Measurements from ENCODE around the gene DLGAP1. TPM values are rescaled to one million over a fixed set of nuclear protein-coding genes. Genes with fewer than 3 reads are reported as not detected.

DLGAP1 gene
- total RNA-seq, 1 experiment from 2014 or later, result 23.0 TPM

DNA sequence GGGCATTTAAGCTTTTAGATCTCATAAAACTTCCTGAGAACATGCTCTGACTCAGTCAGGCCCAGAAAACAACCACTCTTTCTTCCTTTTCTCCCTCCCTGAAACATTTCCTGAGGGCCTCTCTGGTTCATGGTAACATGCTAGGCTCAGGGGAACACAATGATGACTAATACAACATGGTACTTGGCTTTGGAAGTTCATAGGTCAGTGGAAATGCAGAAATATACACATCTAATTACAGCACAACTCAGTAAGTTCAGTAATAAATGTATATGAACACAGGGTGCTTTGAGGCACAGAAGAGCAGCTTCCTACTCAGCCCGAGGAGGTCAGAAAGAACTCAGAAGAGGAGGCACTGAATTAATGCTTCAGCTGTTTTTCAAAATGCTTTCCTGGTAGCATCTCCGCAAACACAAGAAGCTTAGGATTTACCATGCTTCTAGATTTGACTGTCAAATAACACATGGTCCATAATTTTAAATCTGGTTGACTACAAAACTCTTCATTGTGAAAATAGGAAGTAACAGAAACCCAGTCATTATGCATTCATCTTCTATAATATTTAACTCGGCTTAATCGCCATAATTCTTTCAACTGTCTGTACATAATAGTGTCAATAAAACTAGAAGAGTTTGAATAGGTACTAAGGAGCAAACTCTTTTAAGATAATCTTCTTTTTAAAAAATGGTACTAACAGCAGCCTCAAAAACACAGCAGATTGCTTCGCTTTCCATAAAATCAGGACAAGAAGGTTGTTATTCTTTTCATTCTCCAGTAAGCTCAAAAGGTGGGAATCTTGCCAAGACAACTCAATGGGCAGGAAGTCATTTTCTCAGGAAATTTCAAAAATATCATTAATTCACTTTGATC lies 251.3 kb downstream of the DLGAP1 start:
- Mint-ChIP-seq H3K27ac (peak overlapping the region; percentile 23; the same call in 1 of the 2 replicates), H3K9me3 (0 out of 2 replicates have a peak, but pooled peaks cover 6% of the 10 kb centered on the region), H3K27me3 (ENCODE audit: low read depth) (no peaks in the 10 kb centered on the region), H3K4me1 (peaks cover 46% of the 10 kb centered on the region), H3K36me3 (no peaks in the 10 kb centered on the region), H3K4me3 (no peak overlapping the region)
- no peak for DNase-seq (ENCODE audit: low spot score)
- no peak for ATAC-seq
- TF ChIP-seq HMGXB4 (CRISPR knock-in tag; IDR thresholded peaks at IDR 0.05), result no peak
- TF ChIP-seq FOXK1 (CRISPR knock-in tag; IDR thresholded peaks at IDR 0.05), result no peak
- TF ChIP-seq CBFB (CRISPR knock-in tag; IDR thresholded peaks at IDR 0.05; ENCODE audit: low read depth), result no peak
- no peak for TF ChIP-seq CDX4 (CRISPR knock-in tag; IDR thresholded peaks at IDR 0.05; ENCODE audit: borderline replicate concordance)
- no peak for TF ChIP-seq TP53 (CRISPR knock-in tag; IDR thresholded peaks at IDR 0.05)
- no peak for TF ChIP-seq ATF1 (CRISPR knock-in tag; IDR thresholded peaks at IDR 0.05)
- no peak for TF ChIP-seq GTF2I (CRISPR knock-in tag; conservative IDR thresholded peaks at IDR 0.05)
- no peak for TF ChIP-seq AFF4 (CRISPR knock-in tag; IDR thresholded peaks at IDR 0.05; ENCODE audit: borderline replicate concordance)
- no peak for TF ChIP-seq NFATC4 (CRISPR knock-in tag; IDR thresholded peaks at IDR 0.05)
- TF ChIP-seq SOX15 (CRISPR knock-in tag; IDR thresholded peaks at IDR 0.05), result no peak
- no peak for TF ChIP-seq PREB (CRISPR knock-in tag; IDR thresholded peaks at IDR 0.05; ENCODE audit: borderline replicate concordance)
- TF ChIP-seq, protein P1, sequence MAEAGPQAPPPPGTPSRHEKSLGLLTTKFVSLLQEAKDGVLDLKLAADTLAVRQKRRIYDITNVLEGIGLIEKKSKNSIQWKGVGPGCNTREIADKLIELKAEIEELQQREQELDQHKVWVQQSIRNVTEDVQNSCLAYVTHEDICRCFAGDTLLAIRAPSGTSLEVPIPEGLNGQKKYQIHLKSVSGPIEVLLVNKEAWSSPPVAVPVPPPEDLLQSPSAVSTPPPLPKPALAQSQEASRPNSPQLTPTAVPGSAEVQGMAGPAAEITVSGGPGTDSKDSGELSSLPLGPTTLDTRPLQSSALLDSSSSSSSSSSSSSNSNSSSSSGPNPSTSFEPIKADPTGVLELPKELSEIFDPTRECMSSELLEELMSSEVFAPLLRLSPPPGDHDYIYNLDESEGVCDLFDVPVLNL (CRISPR knock-in tag; IDR thresholded peaks at IDR 0.05; ENCODE audit: borderline replicate concordance, low read depth), result no peak
- no peak for TF ChIP-seq ATF3 (CRISPR knock-in tag; conservative IDR thresholded peaks at IDR 0.05)
- TF ChIP-seq, protein P2, sequence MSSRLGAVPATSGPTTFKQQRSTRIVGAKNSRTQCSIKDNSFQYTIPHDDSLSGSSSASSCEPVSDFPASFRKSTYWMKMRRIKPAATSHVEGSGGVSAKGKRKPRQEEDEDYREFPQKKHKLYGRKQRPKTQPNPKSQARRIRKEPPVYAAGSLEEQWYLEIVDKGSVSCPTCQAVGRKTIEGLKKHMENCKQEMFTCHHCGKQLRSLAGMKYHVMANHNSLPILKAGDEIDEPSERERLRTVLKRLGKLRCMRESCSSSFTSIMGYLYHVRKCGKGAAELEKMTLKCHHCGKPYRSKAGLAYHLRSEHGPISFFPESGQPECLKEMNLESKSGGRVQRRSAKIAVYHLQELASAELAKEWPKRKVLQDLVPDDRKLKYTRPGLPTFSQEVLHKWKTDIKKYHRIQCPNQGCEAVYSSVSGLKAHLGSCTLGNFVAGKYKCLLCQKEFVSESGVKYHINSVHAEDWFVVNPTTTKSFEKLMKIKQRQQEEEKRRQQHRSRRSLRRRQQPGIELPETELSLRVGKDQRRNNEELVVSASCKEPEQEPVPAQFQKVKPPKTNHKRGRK (CRISPR knock-in tag; IDR thresholded peaks at IDR 0.05; ENCODE audit: borderline replicate concordance), result no peak
- TF ChIP-seq SMAD4 (CRISPR knock-in tag; IDR thresholded peaks at IDR 0.05), result no peak
- no peak for TF ChIP-seq GRHL2 (CRISPR knock-in tag; IDR thresholded peaks at IDR 0.05; ENCODE audit: insufficient replicate concordance, severe bottlenecking)
- no peak for TF ChIP-seq ZNF232 (CRISPR knock-in tag; IDR thresholded peaks at IDR 0.05)
- no peak for TF ChIP-seq NFYB (CRISPR knock-in tag; conservative IDR thresholded peaks at IDR 0.05; ENCODE audit: low read depth)
- no peak for TF ChIP-seq ZNF425 (CRISPR knock-in tag; conservative IDR thresholded peaks at IDR 0.05)
- ChIA-PET CTCF (interaction anchor here (0.8 kb wide), 1 partner anchor 21 kb away, joined by 3 read pairs; no protein-coding TSS in a partner anchor), POLR2A (no interaction called here)

Data from WTC11 (cell line).